Hippocampal formation (tissue), 2 donors: Measurements from ENCODE around the gene CCDC28B.
"Not testable (repeated sequence)": the region's sequence is repeated elsewhere in the genome, so short reads cannot be mapped to it uniquely, and the experiment has no call there.

Experiments
- DNase-seq, 2 donors: peaks; one replicate each; lab custom pipeline; 2025; lab: John Stamatoyannopoulos, UW

CCDC28B gene

DNA sequence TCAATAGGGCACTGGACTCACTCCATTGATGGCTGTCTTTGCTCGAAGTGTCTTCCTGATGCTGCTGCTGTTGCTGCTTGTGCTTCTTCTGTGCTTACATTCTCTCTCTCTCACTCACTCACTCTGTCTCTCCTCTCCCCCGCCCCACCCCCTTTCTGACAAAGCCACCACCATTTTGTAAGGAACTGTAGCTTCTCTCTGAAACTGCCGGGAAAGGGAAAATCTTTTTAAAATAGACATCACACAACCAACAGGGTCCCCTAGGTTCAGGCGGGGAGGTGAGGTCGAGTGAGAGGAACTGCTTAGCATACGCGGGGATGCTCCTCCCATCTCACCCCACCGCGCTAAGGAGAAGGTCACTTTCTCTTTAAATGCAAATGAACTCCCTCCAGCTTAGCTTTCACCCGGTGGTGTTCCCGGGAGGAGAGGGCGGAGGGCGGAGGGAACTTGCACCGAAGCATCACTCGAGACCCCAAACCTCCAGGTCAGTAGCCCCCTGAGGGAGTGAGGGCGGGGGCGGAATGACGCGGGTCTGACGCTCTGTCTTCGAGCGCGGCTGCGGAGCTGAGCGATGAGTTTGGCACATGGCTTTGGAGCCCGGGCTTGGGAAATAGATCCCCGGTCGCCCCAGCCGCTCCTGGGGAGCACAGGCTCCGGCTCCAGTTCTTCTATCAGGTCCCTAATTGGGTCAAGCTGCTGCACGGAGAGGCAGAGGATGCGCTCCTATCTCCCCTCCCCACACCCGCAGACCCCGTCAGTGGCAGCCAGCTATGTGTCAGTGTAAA is at the start of gene CCDC28B:
Gene CCDC28B, plus strand, starts transcription at position 370 of the 785 bp plus-strand sequence. CDS start 1,341 bp downstream, outside the sequence.
- DNase-seq = peak; percentile 48 to 65

DNA sequence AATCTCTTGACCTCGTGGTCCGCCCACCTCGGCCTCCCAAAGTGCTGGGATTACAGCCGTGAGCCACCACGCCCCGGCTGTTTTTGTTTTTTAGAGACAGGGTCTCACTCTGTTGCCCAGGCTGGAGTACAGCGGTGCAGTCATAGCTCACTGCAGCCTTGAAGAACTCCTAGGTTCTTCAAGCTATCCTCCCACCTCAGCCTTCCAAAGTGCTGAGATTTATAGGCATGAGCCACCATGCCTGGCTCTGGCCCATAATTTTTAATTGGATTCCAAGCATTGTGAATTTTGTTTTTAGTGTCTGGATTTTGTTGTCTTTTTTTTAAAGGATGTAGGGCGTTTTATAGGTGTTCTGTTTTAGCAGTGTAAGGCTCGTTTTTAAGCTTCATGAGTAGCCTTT is 49.5 kb upstream of the CCDC28B start:
- DNase-seq = no peak

DNA sequence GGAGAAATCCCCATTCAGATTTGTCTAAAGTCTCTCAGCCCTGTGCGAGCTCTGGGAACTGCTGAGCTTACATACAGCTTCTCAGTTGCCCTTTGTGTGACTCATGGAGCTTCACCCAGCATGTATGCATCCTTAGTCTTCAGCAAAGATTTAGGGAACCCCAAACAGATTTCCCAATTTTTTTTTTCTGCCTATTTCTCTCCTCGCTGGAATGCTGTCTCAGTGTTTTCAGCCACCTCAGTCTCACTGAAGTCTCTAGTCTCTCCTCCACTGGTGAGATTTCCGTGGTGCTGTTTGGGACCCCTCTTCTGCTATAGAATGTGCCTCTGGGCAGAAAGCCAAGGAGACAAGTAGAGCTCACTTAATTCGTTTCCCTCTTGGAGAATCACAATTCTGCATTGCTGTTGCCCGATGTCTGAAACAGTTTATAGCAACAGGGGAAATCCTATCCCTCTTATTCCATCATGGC is 49.0 kb upstream of the CCDC28B start:
- DNase-seq = no peak

DNA sequence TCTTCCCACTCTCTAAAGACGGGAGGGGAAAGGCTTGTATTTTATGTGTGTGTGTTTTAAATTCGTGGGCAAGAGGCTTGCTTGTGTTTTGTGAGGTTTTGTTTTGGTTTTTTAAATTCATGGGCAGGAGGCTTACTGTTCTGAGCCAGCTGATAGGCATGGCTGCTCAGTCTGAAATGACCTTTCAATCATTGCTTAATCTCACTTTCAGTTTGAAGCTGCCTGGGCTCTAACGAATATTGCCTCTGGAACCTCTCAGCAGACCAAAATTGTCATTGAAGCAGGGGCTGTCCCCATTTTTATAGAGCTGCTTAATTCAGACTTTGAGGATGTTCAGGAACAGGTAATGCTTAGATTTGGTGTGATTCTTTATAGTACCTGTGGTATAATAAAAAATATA is 41.2 kb upstream of the CCDC28B start:
- DNase-seq = no peak

DNA sequence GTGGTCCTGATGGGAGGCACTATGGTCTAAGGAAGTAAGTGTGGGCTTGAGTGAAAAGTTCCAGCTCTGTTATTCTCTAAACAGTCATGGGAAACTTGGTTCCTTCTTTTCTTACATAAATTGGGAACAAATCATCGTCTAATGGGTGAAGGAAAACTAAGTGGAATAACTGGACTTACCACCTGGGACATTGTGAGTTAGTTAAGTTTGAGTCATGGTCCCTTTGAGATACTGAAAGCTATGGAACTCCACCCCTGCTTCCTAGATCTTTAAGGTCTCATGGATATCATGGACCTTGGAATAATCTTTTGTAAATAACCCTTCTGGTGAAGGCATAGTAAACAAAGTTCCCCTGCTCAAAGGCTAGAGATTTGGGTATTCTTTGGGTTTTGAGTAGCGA is 37.0 kb upstream of the CCDC28B start:
- no peak for DNase-seq

DNA sequence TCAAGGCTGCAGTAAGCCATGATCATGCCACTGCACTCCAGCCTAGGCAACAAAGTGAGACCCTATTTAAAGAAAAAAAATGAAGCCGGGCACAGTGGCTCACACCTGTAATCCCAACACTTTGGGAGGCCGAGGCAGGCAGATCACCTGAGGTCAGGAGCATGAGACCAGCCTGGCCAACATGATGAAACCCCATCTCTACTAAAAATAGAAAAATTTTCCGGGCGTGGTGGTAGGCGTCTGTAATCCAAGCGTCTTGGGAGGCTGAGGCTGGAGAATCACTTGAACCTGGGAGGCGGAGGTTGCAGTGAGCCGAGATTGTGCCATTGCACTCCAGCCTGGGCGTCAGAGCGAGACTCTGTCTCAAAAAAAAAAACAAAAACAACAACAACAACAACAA is 34.8 kb upstream of the CCDC28B start:
- not testable (repeated sequence) for DNase-seq

DNA sequence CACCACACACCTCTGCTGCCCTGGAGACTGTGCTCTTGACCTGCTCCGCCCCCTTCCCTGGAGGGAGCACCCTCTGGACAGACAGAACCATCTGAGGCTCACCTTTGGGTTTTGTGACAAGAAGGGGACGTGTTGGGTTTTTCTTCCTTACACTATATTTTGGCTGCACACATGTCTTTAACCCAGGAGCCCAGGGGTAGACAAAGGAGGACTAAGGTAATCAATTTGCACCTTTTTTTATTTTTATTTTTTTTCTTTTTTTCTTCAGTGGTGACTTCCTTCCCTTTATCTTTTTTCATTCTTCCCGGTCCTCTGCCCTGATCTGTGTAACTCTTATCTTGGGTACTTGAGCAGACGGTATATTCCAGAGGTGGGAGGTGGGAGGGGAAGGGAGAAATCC is 29.4 kb upstream of the CCDC28B start:
- no peak for DNase-seq

DNA sequence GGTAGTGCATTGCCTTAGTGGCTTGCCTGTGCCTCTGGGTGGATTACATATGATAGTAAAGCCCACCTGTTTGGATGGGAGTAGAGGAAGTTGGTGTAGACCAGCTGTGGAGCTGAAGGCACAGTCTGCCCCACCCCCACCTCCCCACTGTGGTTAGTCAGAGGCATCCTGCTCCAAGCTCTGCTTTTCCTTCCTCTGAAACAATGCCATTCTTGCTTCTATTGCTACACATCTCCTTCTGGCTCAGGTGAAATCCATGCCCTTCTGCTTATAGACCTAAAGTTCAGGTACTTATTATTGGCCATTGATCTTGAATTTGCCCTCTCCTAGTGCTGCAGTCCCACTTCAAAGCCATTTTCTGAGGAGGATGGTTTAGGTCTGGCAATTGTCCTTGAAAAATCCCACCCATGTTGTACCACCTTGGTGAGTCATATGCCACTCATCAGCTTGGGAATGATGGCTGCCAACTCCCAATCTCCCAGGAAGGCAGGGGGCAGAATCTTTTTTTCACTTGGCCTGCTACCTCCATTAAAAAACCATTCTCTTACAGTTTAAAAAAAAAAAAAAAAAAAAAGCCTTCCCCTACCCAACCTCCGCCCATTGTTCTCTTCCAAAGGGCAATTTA is 27.7 kb upstream of the CCDC28B start:
- DNase-seq = no peak

DNA sequence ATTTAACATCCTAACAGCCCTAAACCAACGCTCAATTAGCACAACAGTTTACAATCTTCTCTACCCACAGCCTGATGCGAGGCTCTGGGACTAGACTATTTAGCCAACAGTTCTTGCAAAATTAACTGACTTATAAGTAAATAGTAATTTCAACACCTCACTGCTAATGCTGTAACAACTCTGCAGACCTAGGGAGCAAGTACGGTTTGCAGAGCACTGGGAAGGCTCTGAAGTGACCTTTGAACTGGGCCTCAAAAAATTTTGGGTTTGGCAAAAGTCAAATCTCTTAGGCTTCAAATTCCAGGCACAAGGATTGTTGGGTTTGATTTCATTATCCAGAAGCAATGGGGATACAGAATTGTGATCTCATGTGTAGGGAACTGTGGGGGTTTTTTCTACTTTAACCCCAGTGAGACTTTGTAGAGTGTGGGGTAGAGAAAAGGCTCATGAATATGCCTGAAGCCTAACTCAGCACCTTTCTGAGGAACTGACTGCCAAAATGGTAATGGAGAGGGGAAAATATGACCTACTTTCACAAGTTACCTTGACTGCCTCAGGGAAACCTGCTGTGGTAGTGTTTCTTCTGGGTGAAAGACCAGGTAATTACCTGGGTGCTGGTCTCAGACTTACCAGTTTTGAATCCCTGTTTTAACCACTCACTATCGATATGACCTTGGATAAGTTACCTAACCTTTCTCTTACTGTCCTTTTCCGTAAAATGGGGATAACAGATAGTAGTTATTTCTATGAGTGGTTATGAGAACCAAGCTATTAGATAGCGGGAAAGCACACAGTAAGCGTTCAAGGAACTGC is 21.8 kb upstream of the CCDC28B start:
- no peak for DNase-seq

DNA sequence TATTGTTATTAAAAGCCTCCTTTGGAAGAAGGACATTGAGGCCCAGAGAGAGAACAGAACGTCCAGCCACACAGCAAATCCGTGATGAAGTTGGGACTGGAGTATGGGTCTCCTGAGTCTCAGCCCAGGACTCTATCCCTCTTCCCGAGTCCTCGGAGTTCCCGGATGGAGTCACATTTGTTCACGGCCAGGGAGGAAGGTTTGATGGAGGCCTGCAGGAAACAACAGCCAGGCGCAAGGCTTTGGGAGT is 21.3 kb upstream of the CCDC28B start:
- DNase-seq = no peak

DNA sequence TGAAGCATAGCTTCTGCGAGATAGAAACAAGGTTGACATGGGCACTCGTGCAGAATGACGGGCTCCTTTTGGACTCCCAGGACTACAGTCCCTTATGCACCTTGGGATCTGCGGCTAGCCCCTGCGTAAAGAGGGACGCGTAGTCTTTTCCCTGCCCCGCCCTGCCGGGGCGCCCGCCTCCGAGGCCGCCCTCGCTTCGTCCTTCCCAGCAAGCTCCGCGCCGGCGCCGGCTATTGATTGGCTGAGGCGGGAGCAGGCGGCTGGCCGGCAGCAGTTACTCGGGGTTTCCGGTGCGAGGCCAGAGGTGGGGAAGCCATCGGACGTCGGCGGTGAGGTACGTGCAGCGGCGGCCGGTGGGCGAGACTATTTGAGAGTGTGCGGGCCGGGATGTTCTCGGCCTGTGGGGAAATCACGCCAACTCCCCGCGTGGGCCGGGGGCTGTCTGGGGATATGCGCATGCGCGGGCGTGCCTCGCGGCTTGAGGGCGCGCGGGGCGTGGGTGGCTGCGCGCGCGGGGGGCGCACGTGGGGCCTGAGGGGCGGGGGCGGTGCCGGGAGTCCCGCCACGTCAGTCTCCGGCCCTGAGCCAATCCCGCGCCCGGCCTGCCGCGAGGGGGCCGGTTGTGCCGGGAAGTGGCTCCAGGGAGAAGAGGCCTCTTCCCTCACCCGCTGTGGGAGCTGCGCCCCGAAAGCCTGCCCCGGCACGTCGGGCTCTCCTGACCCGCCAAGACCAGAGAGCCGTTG is 20.8 kb upstream of the CCDC28B start, which contains the start of gene TXLNA:
Gene TXLNA, plus strand, starts transcription at position 233 of the 743 bp plus-strand sequence. CDS start 671 bp downstream, outside the sequence.
- DNase-seq = peak; percentile 86 to 93

DNA sequence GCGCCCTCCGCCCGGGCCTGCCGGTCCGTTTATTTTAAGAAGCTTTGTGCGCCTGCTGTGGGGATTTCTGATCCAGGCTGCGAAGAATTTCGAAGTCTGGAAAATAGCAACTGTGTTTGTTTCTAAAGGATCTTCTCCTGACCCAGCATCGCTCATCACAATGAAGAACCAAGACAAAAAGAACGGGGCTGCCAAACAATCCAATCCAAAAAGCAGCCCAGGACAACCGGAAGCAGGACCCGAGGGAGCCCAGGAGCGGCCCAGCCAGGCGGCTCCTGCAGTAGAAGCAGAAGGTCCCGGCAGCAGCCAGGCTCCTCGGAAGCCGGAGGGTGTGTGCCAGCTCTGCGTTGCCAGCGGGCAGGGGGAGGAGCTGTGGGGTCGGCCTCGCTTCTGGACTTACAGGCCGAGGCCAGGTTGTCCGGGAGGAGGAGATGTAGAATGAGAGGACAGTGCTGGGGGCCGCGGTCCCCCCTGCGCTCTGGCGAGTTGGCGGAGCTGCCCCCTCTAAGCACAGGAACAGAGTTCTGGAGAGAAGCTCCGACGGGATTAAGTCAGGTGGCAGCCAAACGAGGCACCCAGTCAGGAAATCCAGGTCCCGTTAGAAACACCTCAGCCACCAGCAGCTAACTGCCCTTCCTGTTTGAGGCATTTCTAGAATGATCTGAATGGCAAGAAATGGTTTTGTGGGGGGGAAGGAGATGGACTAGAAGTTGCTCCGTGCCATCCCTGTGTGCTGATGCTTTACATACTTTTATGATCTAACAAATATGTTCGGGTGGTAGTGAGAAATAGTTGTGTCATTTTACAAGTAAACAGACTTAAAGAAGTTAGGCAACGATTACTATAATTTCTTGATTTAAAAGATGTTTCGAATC is 20.0 kb upstream of the CCDC28B start:
- DNase-seq = peak in 1 of 2 donors; percentile 31

DNA sequence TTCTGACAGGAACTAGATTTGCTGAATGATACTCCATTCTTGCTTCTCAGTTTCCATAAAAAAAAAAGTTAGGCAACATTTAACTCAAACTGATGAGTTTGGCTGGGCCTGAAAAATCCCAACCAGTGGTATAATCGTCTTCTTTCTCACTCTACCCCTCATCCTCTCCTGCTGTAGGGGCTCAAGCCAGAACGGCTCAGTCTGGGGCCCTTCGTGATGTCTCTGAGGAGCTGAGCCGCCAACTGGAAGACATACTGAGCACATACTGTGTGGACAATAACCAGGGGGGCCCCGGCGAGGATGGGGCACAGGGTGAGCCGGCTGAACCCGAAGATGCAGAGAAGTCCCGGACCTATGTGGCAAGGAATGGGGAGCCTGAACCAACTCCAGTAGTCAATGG is 19.3 kb upstream of the CCDC28B start:
- no peak for DNase-seq

DNA sequence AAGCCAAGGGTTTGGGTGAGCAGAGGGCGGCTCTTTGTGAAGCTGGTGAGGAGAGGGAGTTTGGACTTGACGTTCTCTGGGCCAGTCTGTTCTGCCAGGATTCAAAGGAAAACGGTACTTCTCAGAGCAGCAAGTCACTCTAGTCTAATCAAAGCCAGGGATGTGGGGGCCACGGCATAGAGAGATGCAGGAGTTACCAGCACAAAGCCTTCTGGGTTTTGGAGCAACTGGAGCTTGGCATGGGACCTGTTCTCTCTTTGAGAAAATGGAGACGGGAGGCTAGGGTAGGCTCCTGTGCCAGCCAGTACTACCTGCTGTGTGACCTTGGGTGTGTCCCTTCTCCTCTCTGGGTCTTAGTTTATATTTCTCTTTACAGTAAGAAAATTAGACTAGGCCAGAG is 18.8 kb upstream of the CCDC28B start:
- DNase-seq = no peak

DNA sequence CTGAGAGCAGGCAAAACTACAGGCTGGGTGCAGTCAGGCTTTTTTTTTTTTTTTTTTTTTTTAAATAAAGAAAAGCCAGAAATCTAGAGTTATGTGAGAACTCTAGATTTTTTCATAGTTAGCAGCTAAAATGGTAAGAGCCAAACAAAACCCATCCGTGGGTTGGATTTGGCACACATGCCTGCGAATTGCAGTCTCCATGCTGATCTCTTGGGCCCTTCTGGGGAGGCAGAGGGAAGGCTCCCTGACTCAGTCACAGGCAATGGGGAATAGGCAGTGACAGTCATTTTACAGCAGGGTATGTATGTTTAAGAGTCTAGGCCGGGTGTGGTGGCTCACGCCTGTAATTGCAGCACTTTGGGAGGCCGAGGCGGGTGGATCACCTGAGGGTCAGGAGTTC is 18.3 kb upstream of the CCDC28B start:
- DNase-seq = no peak

DNA sequence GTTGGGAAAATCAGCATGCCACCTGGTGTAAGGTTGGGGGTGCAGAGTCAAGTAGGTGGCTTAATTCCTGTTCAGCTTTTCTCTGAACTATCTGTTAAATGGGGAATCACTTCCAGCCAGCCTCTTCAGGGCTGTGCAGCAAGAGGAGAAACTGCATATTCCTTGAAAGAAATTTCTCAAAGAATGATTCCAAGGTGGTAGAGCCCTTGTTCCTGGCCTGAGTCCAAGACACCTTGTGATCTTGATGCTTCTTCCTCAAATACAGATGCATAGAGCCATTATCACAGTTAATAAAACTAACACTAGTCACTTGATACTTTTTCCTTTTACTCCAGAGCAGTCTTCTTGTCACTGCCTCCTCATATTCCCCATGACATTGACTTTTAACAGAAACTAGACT is 15.7 kb upstream of the CCDC28B start:
- DNase-seq = no peak

DNA sequence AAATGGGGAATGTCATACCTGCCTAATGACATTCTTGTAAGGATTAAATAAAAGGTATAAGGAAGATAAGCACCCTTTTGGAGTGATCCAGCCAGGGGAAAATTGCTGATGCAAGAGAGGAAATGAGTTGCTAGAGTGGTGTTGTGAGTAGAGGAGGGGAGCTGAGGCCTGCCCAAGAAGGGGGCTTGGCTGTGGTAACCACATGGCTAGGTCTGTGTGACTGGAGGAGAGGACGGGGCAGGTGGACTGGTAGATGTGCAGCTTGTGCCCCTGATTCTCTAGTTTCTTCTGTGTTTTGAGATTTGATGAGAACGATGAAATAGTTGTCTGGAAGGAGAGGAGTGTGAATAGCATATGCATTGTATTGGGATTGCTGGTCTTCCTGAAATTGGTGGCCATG is 14.3 kb upstream of the CCDC28B start:
- no peak for DNase-seq

DNA sequence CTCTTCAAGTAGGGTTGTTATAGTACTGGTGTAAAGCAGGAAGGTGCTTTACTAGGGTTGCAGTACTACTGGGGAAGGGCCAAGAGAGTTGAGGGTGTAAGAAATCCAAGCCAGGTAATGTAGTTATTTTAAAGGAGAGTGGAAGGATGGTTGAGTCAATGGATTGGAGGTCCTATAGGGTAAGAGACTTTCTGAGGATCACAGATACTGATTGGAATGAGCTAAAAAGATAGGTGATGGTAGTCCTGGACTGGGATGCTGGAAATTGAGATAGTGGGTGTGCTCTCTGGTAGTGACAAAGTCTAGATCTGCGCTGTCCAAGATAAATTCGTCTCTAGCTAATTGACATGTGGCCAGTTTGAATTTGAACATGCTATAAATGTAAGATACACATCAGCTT is 13.9 kb upstream of the CCDC28B start:
- no peak for DNase-seq

DNA sequence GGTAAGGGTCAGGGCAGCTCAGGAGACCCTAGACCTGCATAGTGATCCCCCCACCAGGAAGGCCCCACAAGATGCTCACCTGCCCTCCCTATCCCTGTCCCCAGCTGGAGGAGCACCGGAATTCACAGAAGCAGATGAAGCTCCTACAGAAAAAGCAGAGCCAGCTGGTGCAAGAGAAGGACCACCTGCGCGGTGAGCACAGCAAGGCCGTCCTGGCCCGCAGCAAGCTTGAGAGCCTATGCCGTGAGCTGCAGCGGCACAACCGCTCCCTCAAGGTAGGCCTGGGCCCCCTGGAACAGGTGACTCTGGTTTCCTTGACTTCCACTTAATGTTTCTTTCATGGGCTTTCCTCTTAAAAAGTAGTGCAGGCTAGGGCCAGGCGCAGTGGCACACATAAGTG is 12.5 kb upstream of the CCDC28B start:
- DNase-seq = no peak

DNA sequence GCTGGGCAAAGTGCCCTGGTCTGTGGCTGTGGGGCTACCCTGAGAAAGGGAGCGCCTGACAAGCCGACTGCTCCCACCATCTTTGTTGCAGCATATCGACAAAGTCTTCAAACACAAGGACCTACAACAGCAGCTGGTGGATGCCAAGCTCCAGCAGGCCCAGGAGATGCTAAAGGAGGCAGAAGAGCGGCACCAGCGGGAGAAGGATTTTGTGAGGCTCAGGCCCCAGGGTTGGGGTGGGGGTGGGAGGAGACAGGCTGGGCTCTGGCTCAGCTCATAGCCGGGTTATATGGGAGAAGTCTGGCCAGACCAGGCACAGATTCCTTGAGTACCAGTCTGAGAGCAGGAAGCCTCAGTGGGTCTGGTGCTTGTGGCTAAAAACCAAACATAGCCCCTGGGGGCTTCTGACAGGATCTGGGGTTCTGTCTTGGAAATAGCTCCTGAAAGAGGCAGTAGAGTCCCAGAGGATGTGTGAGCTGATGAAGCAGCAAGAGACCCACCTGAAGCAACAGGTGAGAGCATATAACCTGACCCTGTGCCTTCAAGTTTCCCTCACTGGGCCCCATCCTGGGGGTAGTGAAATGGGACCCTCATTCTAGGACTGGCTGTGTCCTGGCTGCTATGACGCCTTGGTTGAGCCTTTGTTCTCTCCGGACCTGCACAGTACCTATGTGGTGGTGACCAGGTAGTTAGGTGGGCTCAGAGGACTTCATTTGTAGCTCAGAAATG is 8.0 kb upstream of the CCDC28B start:
- DNase-seq = no peak
